GM21515 (cell line): ENCODE measurements around the gene BCAR3.

ENCODE experiments used
- ATAC-seq: cut with Tn5 transposase; IDR thresholded peaks from one replicate; pipeline ENCODE4 v1.9.1; 2021; ENCODE audit not compliant: unreplicated experiment

BCAR3 gene

GRCh38 chr1:93681101-93681988 is at the start of gene BCAR3:
TSS of gene BCAR3 (minus strand) at chr1:93681837. CDS start at chr1:93674930, 6,907 bp downstream.
- peak; percentile 63 for ATAC-seq

GRCh38 chr1:93730621-93731020 is 49.0 kb upstream of the BCAR3 start:
- ATAC-seq: no peak

- ATAC-seq: no peak
Observed at GRCh38 chr1:93729906-93730305, 48.3 kb upstream of the BCAR3 start.

GRCh38 chr1:93729502-93729901 is 47.9 kb upstream of the BCAR3 start:
- peak; percentile 61 for ATAC-seq

- ATAC-seq: no peak
Observed at GRCh38 chr1:93728480-93729131, 47.0 kb upstream of the BCAR3 start.

GRCh38 chr1:93723733-93724270 is 42.2 kb upstream of the BCAR3 start:
- no peak for ATAC-seq

GRCh38 chr1:93723110-93723509 is 41.5 kb upstream of the BCAR3 start:
- ATAC-seq: no peak

GRCh38 chr1:93722081-93723031 is 40.7 kb upstream of the BCAR3 start:
- no peak for ATAC-seq

GRCh38 chr1:93720956-93721626 is 39.5 kb upstream of the BCAR3 start:
- no peak for ATAC-seq

- ATAC-seq: no peak
Observed at GRCh38 chr1:93717640-93718039, 36.0 kb upstream of the BCAR3 start.

GRCh38 chr1:93716941-93717368 is 35.3 kb upstream of the BCAR3 start:
- no peak for ATAC-seq

- ATAC-seq: no peak
Observed at GRCh38 chr1:93716163-93716562, 34.5 kb upstream of the BCAR3 start.

GRCh38 chr1:93715529-93716126 is 34.0 kb upstream of the BCAR3 start:
- ATAC-seq: peak; percentile 53

GRCh38 chr1:93714356-93714755 is 32.7 kb upstream of the BCAR3 start:
- ATAC-seq: no peak

GRCh38 chr1:93713341-93713740 is 31.7 kb upstream of the BCAR3 start:
- no peak for ATAC-seq

- ATAC-seq: no peak
Observed at GRCh38 chr1:93712741-93713140, 31.1 kb upstream of the BCAR3 start.

GRCh38 chr1:93710499-93711453 is 29.1 kb upstream of the BCAR3 start:
- no peak for ATAC-seq

- peak; percentile 26 for ATAC-seq
Observed at GRCh38 chr1:93708734-93709481, 27.3 kb upstream of the BCAR3 start.
